HG03135 (cell line): ENCODE measurements around the gene PLCD1.
"Not testable (repeated sequence)": the region's sequence is repeated elsewhere in the genome, so short reads cannot be mapped to it uniquely, and the experiment has no call there.

Experiments
- ATAC-seq: cut with Tn5 transposase; IDR thresholded peaks from one replicate; pipeline ENCODE4 v1.9.1; 2021; ENCODE audit warnings: mild to moderate bottlenecking, moderate library complexity; ENCODE audit not compliant: unreplicated experiment

PLCD1 gene

GRCh38 chr3:37987751-37988179 is 41.7 kb downstream of the PLCD1 start:
- no peak for ATAC-seq

- no peak for ATAC-seq
Measured at GRCh38 chr3:37987315-37987697, 42.1 kb downstream of the PLCD1 start.

GRCh38 chr3:37986479-37987314 is 42.7 kb downstream of the PLCD1 start:
- ATAC-seq, result no peak

GRCh38 chr3:37985637-37986320 is 43.7 kb downstream of the PLCD1 start:
- no peak for ATAC-seq

GRCh38 chr3:37984596-37984995 is 44.8 kb downstream of the PLCD1 start:
- ATAC-seq, result no peak

GRCh38 chr3:37984051-37984450 is 45.4 kb downstream of the PLCD1 start:
- no peak for ATAC-seq

GRCh38 chr3:37982331-37982730 is 47.1 kb downstream of the PLCD1 start:
- ATAC-seq, result no peak

GRCh38 chr3:37981348-37981664 is 48.1 kb downstream of the PLCD1 start:
- ATAC-seq, result no peak

GRCh38 chr3:37980462-37981347 is 48.7 kb downstream of the PLCD1 start:
- ATAC-seq, result no peak

GRCh38 chr3:37979541-37980461 is 49.6 kb downstream of the PLCD1 start:
- ATAC-seq, result no peak

- peak; percentile 89 for ATAC-seq
Measured at GRCh38 chr3:37974121-37975083, 55.0 kb downstream of the PLCD1 start.

GRCh38 chr3:37973246-37974054 is 56.0 kb downstream of the PLCD1 start:
- ATAC-seq, result no peak

GRCh38 chr3:37972056-37972455 is 57.4 kb downstream of the PLCD1 start:
- not testable (repeated sequence) for ATAC-seq

GRCh38 chr3:37971467-37971866 is 58.0 kb downstream of the PLCD1 start:
- ATAC-seq, result no peak

GRCh38 chr3:37970802-37971201 is 58.6 kb downstream of the PLCD1 start:
- no peak for ATAC-seq

- no peak for ATAC-seq
Measured at GRCh38 chr3:37969596-37970100, 59.8 kb downstream of the PLCD1 start.

- no peak for ATAC-seq
Measured at GRCh38 chr3:37968813-37969595, 60.4 kb downstream of the PLCD1 start.
